GM21515 (cell line): ENCODE measurements around the gene FRAT1.
"Not testable (repeated sequence)": the region's sequence is repeated elsewhere in the genome, so short reads cannot be mapped to it uniquely, and the experiment has no call there.

Experiments
- ATAC-seq: cut with Tn5 transposase; IDR thresholded peaks from one replicate; pipeline ENCODE4 v1.9.1; 2021; ENCODE audit not compliant: unreplicated experiment

Gene FRAT1, protein sequence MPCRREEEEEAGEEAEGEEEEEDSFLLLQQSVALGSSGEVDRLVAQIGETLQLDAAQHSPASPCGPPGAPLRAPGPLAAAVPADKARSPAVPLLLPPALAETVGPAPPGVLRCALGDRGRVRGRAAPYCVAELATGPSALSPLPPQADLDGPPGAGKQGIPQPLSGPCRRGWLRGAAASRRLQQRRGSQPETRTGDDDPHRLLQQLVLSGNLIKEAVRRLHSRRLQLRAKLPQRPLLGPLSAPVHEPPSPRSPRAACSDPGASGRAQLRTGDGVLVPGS

DNA sequence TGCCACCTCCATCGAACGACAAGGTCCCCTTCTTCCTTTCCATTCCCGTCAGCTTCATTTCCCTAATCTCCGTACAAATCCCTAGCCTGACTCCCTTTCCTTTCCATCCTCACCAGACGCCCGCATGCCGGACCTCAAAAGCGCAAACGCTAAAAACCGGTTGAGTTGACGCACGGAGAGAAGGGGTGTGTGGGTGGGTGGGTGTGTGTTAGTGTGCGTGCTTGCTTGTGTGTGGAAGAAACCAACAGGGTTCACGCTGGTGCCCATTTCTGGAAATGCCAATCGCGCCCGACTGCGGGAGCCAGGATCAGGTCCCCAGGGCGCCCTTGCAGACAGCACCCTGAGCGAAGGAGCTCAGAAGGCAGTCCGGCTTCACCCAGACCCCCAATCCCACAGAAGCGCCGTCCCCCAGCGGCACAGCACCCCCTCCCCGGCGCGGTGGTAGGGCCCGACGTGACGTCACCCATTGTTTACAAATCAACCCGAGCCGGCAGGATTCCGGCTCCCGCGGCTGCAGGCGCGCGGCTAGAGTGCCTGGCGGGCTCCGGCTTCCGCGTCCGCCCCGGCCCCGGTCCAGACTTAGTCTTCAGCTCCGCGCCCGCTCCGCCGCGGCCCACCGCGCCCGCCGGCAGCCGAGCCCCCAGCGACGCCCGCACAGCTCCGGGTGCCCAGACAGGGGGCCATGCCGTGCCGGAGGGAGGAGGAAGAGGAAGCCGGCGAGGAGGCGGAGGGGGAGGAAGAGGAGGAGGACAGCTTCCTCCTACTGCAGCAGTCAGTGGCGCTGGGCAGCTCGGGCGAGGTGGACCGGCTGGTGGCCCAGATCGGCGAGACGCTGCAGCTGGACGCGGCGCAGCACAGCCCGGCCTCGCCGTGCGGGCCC is at the start of gene FRAT1:
Gene FRAT1 (plus strand): TSS at position 500 of the 880 bp plus-strand sequence. CDS start 183 bp downstream, at position 683.
- ATAC-seq, result peak; percentile 64

GRCh38 chr10:97270523-97271154 is 48.4 kb upstream of the FRAT1 start:
- no peak for ATAC-seq

DNA sequence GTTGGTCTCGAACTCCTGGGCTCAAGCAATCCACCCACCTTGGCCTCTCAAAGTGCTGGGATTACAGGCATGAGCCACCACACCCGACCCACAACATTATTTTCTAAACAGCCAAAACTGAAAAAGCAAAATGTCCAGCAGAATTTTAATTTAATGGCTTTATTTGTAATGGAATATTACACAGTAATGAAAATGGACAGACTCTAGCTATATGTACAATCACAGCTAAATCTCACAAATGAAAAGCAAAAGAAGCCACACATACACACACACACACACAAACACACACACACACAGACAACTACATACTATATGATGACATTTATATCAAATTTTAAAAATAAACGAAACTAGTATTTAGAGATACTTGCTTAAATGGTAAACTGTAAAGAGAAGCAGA is 45.4 kb upstream of the FRAT1 start:
- no peak for ATAC-seq

- ATAC-seq, result no peak
These were observed 44.2 kb upstream of the FRAT1 start for GRCh38 chr10:97274828-97275227.

GRCh38 chr10:97277551-97277950 is 41.5 kb upstream of the FRAT1 start:
- no peak for ATAC-seq

- no peak for ATAC-seq
These were observed 40.5 kb upstream of the FRAT1 start for GRCh38 chr10:97278491-97278989.

DNA sequence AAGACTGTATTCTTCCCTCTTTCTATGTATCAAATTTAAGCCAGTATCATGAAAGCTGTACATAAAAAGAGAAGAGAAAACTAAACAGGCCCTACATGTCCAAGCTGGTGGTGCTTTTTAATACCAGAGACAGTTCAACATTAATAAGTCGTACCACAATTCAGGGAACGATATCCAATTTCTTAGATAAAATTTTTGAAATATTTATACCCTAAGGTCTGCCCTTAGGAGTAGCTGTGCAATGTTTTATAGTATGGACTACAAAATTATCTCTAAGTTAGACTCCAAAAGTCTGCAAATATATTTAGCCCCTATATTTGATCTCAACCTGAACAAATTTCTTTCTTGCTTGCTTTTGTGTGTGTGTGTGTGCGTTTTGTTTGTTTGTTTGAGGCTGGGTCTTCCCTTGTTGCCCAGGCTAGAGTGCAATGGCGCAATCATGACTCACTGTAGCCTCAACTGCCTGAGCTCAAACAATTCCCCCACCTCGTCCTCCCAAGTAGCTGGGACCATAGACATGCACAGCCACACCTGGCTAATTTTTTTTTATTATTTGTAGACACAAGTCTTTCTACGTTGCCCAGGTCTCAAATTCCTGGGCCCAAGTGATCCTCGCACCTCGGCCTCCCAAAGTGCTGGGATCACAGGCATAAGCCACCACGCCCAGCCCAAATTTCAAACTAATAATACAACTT is 39.8 kb upstream of the FRAT1 start:
- no peak for ATAC-seq

DNA sequence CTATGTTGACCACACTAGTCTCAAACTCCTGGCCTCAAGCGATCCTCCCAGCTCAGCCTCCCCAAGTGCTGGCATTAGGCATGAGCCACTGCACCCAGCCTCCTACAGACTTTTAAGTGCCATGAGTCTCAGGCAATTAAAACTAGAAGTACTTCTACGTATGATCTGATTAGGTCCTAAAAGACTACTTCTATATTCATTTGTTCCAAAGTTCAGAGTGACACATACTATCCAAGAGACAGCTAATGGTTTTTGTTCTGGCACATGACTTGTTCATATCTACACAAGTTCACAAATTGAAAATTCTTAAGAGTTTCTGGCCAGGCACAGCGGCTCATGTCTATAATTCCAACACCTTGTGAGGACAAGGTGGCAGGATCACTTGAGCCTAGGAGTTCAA is 38.3 kb upstream of the FRAT1 start:
- ATAC-seq, result no peak

DNA sequence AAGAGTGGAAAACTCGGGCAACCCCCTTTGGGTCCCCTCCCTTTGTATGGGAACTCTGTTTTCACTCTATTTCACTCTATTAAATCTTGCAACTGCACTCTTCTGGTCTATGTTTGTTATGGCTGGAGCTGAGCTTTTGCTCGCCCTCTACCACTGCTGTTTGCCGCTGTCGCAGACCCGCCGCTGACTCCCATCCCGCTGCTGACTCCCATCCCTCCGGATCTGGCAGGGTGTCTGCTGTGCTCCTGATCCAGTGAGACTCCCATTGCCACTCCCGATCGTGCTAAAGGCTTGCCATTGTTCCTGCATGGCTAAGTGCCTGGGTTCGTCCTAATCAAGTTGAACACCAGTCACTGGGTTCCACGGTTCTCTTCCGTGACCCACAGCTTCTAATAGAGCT is 29.0 kb upstream of the FRAT1 start:
- not testable (repeated sequence) for ATAC-seq

- ATAC-seq, result not testable (repeated sequence)
These were observed 28.3 kb upstream of the FRAT1 start for GRCh38 chr10:97290576-97291356.

DNA sequence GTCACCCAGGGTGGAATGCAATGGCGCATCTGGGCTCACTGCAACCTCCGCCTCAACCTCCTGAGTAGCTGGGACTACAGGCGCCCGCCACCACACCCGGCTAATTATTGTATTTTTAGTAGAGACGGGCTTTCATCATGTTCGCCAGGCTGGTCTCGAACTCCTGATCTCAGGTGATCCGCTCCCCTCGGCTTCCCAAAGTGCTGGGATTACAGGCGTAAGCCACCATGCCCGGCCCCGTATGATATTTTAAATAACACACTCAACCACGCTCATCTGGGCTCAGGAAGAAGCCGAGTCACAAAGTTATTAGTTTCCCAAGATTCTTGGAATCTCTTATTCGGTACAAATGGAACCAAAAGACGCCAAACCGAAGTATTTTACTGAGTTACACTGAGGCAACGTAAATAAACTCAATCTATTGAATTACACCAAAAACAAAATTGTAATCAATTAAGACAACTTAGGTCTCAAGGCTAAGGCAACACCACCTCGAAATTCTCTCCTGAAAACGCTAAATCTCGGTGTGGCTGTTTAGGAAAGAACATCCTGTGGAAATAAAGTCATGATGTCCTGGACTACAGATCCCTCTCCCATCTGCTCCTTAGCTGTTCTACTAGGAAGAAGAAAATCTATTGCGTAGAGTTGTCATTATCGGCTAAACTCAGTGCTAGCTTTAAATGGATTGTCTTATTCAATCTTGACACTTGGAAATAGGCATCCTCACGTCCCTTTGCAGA is 27.5 kb upstream of the FRAT1 start:
- ATAC-seq, result no peak

GRCh38 chr10:97292097-97292861 is 26.8 kb upstream of the FRAT1 start, which contains the start of gene ARHGAP19:
ARHGAP19 (minus strand) TSS chr10:97292637; CDS start chr10:97292627, 10 bp downstream.
- ATAC-seq, result peak; percentile 97

GRCh38 chr10:97292862-97293198 is 26.2 kb upstream of the FRAT1 start:
- no peak for ATAC-seq

- ATAC-seq, result no peak
These were observed 21.4 kb upstream of the FRAT1 start for GRCh38 chr10:97297556-97298222.

GRCh38 chr10:97298223-97298571 is 20.9 kb upstream of the FRAT1 start:
- no peak for ATAC-seq

GRCh38 chr10:97300980-97301379 is 18.1 kb upstream of the FRAT1 start:
- ATAC-seq, result no peak

- no peak for ATAC-seq
These were observed 16.8 kb upstream of the FRAT1 start for GRCh38 chr10:97302088-97302791.

- no peak for ATAC-seq
These were observed 11.6 kb upstream of the FRAT1 start for GRCh38 chr10:97307441-97307840.
